Superior temporal gyrus (tissue), 1 donor: ENCODE results near the gene ID3.

Source experiments
- DNase-seq: peaks from one replicate; pipeline ENCODE4 v3.0.0-alpha.2; 2016; ENCODE audit errors: extremely low spot score

Gene ID3

GRCh38 chr1:23566304-23566703 is 7.0 kb upstream of the ID3 start:
- no peak for DNase-seq

GRCh38 chr1:23565776-23566175 is 6.5 kb upstream of the ID3 start:
- no peak for DNase-seq

- DNase-seq: no peak
These were observed 5.3 kb upstream of the ID3 start for GRCh38 chr1:23564529-23565122.

- DNase-seq: no peak
These were observed 4.6 kb upstream of the ID3 start for GRCh38 chr1:23563755-23564374.

GRCh38 chr1:23563003-23563402 is 3.7 kb upstream of the ID3 start:
- DNase-seq: no peak

- peak; percentile 88 for DNase-seq
These were observed 3.0 kb upstream of the ID3 start for GRCh38 chr1:23562137-23562876.

- no peak for DNase-seq
These were observed 2.5 kb upstream of the ID3 start for GRCh38 chr1:23561813-23562100.

GRCh38 chr1:23561076-23561812 is 1.9 kb upstream of the ID3 start:
- DNase-seq: no peak

- no peak for DNase-seq
These were observed 862 bp upstream of the ID3 start for GRCh38 chr1:23559985-23560741.

- DNase-seq: no peak
These were observed 497 bp downstream of the ID3 start for GRCh38 chr1:23558872-23559135.

GRCh38 chr1:23558140-23558871 is 995 bp downstream of the ID3 start:
- no peak for DNase-seq

GRCh38 chr1:23557471-23558124 is 1.7 kb downstream of the ID3 start:
- DNase-seq: no peak

GRCh38 chr1:23556635-23557470 is 2.4 kb downstream of the ID3 start:
- DNase-seq: no peak

GRCh38 chr1:23555986-23556634 is 3.2 kb downstream of the ID3 start:
- no peak for DNase-seq

GRCh38 chr1:23555270-23555985 is 3.9 kb downstream of the ID3 start:
- peak; percentile 60 for DNase-seq

- peak; percentile 84 for DNase-seq
These were observed 4.6 kb downstream of the ID3 start for GRCh38 chr1:23554481-23555269.

GRCh38 chr1:23554127-23554480 is 5.2 kb downstream of the ID3 start:
- no peak for DNase-seq
